ENCODE results near the gene WRNIP1.

GRCh38 chr6:2810092-2810671 lies 45.0 kb downstream of the WRNIP1 start:
- no peak for TF ChIP-seq ATF2 (IDR thresholded peaks at IDR 0.05; ENCODE audit: low read length)
- no peak for TF ChIP-seq FOS (IDR thresholded peaks at IDR 0.05; ENCODE audit: borderline replicate concordance, extremely low read depth, insufficient read length)
- no peak for TF ChIP-seq TCF3 (IDR thresholded peaks at IDR 0.05; ENCODE audit: borderline replicate concordance, insufficient read depth, low read depth, low read length)
- TF ChIP-seq CEBPB (IDR thresholded peaks at IDR 0.05; ENCODE audit: borderline replicate concordance in 1 of 2, low read depth in 2 of 2, low read length in 2 of 2) = no peak
- TF ChIP-seq SP1 (IDR thresholded peaks at IDR 0.05; ENCODE audit: low read depth, low read length) = no peak
- TF ChIP-seq CREB1 (IDR thresholded peaks at IDR 0.05; ENCODE audit: low read depth) = no peak

Measured in GM12878 (cell line).